T-helper 17 cell (primary cell): ENCODE measurements around the gene FRZB. TPM values are rescaled to one million over a fixed set of nuclear protein-coding genes. Genes with fewer than 3 reads are reported as not detected.

Experiments used
- ATAC-seq: fragments of 150-1000 bp; cut with Tn5 transposase; 2 replicates; pipeline ENCODE4 v1.10.0; 2021; ENCODE audit warnings: mild to moderate bottlenecking, moderate library complexity
- DNase-seq, 3 donors: peaks; one replicate each; pipeline versions ENCODE4 v3.0.0 to v3.0.0-alpha.2; 2020 to 2021
- H3K9me3 ChIP-seq: one replicate; pipeline ENCODE4 v1.7.0; 2013; ENCODE audit warnings: low read length, mild to moderate bottlenecking; ENCODE audit not compliant: control insufficient read depth, poor library complexity, severe bottlenecking
- H3K27ac Mint-ChIP-seq: one replicate; pipeline ENCODE4 v1.8.0; 2022; ENCODE audit warnings: mild to moderate bottlenecking, moderate library complexity, mixed read lengths
- H3K27me3 Mint-ChIP-seq: one replicate; pipeline ENCODE4 v1.8.0; 2022; ENCODE audit warnings: mixed read lengths
- H3K36me3 Mint-ChIP-seq: one replicate; pipeline ENCODE4 v1.8.0; 2022; ENCODE audit warnings: low read depth, mixed read lengths
- H3K4me1 Mint-ChIP-seq: one replicate; pipeline ENCODE4 v1.8.0; 2022; ENCODE audit warnings: mild to moderate bottlenecking, mixed read lengths
- H3K4me3 Mint-ChIP-seq: one replicate; pipeline ENCODE4 v1.8.0; 2022; ENCODE audit warnings: mild to moderate bottlenecking, moderate library complexity, mixed read lengths
- total RNA-seq, 4 donors: library from RNA in 2 of 4; stranded (reverse) in 2 of 4; gene quantifications; one replicate each; pipeline ENCODE4 v1.2.3 and lab custom pipeline; 2022 to 2026

Gene FRZB
- total RNA-seq, 2 donors from 2014 or later: not detected

DNA sequence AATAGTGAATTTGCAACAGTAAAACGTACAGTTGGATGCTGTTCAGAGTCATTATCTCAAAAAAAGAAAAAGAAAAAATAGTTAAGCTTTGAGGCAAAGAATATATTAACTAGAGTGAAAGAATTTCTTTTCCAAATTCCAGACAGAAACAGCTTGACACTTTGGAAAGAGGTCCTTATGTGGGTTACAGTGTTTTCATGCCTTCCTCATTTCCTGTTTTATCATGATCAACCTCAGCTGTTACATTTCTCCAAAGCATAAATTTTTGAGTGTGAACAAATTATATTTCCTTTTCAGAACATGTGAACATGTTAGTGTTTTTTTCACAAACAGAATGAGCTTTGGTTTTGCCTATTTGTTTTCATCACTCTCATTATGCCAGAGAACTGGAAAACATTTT lies 13.6 kb downstream of the FRZB start:
- no peaks in the 10 kb centered on the region for H3K9me3 ChIP-seq
- Mint-ChIP-seq H3K27me3 (peaks cover 23% of the 10 kb centered on the region), H3K4me3 (no peak overlapping the region), H3K36me3 (no peaks in the 10 kb centered on the region), H3K4me1 (no peaks in the 10 kb centered on the region), H3K27ac (no peak overlapping the region)
- no peak for ATAC-seq
- DNase-seq: no peak

DNA sequence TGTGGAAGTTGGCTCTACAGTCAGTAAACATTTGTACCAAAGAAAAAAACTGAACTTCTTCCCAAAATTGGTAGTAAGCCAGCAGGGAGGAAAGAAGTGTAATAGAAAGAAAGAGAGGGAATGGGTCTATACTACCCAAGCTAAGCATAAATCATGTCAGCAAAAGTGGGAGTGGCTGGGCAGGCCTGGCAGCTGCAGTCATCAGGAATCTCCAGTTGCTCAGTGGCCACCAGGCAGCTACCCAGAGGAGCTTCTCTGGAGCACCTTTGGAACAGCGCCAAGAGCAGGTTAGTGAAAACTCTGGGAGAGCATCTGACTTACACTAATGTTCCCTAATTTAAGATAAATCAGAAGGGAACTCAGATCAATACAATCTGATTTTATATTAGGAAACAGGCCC lies 14.3 kb downstream of the FRZB start:
- no peak overlapping the region for H3K27ac Mint-ChIP-seq
- no peak for DNase-seq
- H3K4me3 Mint-ChIP-seq: no peak overlapping the region
- no peaks in the 10 kb centered on the region for H3K36me3 Mint-ChIP-seq
- no peaks in the 10 kb centered on the region for H3K4me1 Mint-ChIP-seq
- no peaks in the 10 kb centered on the region for H3K9me3 ChIP-seq
- ATAC-seq: no peak
- H3K27me3 Mint-ChIP-seq: peaks cover 28% of the 10 kb centered on the region

DNA sequence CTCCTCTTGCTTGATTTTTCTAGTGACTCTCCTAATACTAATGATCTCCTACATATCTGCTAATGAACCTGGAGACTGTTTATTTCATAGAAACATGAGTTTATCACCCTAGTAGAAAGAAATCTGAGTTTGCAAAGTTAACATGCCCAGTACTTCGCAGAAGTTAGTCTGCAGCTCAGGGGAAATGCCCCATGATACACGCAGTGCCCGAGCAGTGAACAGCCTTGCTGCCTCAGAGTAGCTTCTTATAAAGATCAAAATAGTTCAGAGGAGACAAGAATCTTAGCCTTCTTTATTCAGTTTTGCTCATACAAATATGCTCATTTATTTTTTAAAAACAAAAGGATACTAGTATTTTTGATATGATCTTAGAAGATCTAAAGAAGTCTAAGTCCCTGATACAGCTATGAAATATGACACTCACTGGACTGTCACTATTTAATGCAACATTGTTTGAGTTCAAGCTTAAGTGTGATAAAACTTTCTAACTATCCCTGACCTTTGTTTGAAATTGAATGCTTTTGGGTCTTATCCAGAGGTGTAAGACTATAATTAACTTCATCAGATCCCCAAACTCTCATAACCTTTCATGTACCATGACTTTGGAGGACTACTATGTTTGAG lies 20.5 kb downstream of the FRZB start:
- Mint-ChIP-seq H3K4me3 (no peak overlapping the region), H3K27ac (no peak overlapping the region), H3K27me3 (peaks cover 55% of the 10 kb centered on the region), H3K4me1 (peaks cover 2% of the 10 kb centered on the region), H3K36me3 (no peaks in the 10 kb centered on the region)
- H3K9me3 ChIP-seq: no peaks in the 10 kb centered on the region
- DNase-seq (no peak), ATAC-seq (no peak)

DNA sequence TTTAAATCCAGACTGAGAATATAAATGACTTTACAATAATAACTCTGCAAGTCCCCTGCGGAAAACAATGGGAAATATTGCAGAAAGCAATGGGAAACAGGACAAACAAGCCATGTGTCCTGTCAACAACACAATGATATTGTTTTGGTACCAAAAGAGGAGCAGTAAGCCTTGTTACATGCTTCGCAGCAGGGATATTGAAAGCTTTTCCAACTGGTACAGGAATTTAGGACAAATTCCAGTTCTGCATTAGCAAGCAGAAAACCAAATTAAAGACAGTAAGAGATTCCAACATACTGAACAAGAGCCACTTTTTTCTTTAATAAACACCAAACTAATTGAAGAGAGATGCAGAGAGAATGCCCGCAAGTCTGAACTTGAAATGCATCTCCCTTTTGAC lies 30.0 kb downstream of the FRZB start:
- no peaks in the 10 kb centered on the region for H3K9me3 ChIP-seq
- no peak for ATAC-seq
- peaks cover 47% of the 10 kb centered on the region for H3K27me3 Mint-ChIP-seq
- H3K4me3 Mint-ChIP-seq: no peak overlapping the region
- H3K4me1 Mint-ChIP-seq: no peaks in the 10 kb centered on the region
- no peaks in the 10 kb centered on the region for H3K36me3 Mint-ChIP-seq
- no peak for DNase-seq
- H3K27ac Mint-ChIP-seq: no peak overlapping the region

DNA sequence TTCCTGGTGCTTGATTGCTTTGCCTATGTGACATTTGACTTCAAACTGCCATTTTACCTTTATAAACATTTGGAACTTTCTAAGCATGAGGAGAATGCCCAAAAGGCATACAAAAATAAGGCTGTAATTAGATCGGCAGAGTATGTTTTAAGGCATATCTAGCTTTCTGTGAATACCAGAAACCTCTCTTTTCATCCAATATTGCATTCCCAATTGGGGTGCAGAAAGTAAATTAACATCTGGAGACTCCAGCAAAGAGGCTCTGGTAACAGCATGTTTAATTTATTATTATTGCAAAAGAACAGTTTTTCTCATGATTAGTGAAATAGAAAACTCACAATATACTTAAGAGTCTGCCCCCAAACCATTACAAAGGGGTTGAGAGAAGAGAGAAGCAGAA lies 32.1 kb downstream of the FRZB start:
- no peak for ATAC-seq
- H3K9me3 ChIP-seq: no peaks in the 10 kb centered on the region
- Mint-ChIP-seq H3K4me3 (no peak overlapping the region), H3K4me1 (no peaks in the 10 kb centered on the region), H3K36me3 (no peaks in the 10 kb centered on the region), H3K27me3 (peaks cover 40% of the 10 kb centered on the region), H3K27ac (no peak overlapping the region)
- DNase-seq: no peak

DNA sequence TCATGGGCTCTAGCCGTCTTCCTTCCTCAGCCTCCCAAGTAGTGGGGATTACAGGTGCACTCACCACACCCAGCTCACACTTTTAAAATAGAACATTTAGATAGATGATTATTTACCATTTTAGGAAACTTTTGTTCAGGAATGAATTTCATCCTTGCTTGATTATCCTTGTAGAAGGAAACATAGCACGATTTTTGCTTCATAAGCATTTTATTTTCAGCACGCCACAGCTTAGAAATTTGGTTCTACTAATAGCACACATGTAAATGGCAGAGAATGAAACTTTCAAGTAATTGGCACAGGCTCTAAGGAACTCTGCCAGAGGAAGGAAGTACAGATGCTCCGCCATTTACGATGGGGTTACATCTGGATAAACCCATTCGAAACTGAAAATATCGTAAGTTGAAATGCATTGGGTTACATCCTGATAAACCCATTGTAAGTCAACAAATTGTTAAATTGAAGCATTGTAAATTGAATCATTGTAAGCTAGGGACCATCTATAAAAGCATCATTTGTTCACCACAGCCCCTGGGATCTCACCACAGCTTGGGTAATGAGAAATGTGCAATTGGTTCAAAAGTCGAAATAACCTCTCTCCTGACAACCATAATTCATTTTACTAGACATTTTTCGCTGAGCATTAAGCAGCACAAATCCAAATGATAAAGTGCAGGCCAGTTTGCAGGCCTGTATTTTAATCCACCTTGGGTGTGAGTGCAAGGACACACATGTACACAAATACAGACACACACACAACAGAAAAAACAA lies 33.2 kb downstream of the FRZB start:
- H3K27me3 Mint-ChIP-seq: peaks cover 38% of the 10 kb centered on the region
- H3K4me3 Mint-ChIP-seq: no peak overlapping the region
- DNase-seq (no peak), ATAC-seq (no peak)
- H3K4me1 Mint-ChIP-seq: no peaks in the 10 kb centered on the region
- H3K36me3 Mint-ChIP-seq: no peaks in the 10 kb centered on the region
- H3K9me3 ChIP-seq: no peaks in the 10 kb centered on the region
- H3K27ac Mint-ChIP-seq: no peak overlapping the region

DNA sequence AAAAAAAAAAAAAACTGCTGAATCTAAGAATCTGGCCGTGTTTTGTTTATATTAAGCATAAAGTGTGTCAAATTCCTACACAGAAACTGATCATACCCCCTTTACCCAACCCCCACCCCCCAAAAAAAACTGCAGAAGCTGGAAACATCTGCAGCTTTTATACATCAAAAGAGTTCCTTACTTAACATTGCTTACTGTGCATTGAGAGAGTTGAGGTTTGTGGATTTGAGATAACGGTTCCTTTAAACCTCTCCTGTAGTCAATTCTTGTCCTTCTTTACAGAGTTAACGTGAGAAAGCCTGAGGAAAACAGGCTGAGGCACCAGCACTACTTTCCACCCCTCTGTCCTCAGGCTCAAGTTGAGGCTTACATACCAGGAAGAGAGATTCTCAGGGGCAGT lies 34.5 kb downstream of the FRZB start:
- Mint-ChIP-seq H3K4me3 (no peak overlapping the region), H3K36me3 (no peaks in the 10 kb centered on the region), H3K27ac (no peak overlapping the region), H3K27me3 (peaks cover 34% of the 10 kb centered on the region), H3K4me1 (no peaks in the 10 kb centered on the region)
- H3K9me3 ChIP-seq: no peaks in the 10 kb centered on the region
- DNase-seq (no peak), ATAC-seq (no peak)

DNA sequence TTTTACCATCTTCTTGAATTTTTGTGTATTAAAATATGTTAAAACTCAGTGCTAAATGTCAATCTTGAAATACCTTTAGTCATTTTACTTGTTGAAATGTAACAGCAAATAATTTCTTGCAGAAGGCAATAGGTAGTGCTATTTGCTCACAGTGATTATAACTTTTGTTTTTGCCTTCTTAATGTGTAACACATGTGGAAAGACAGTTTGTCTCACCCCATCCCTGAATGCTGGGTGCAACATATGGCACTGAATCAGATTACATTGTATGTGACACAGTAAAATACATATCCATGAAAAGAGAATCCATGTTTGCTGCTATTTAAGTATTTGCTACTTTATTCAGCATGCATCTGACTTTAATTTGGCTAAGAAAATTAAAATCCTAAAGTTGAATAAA lies 35.3 kb downstream of the FRZB start:
- no peaks in the 10 kb centered on the region for H3K9me3 ChIP-seq
- no peak overlapping the region for H3K4me3 Mint-ChIP-seq
- DNase-seq: no peak
- H3K36me3 Mint-ChIP-seq: no peaks in the 10 kb centered on the region
- no peaks in the 10 kb centered on the region for H3K4me1 Mint-ChIP-seq
- no peak for ATAC-seq
- H3K27ac Mint-ChIP-seq: no peak overlapping the region
- peaks cover 34% of the 10 kb centered on the region for H3K27me3 Mint-ChIP-seq

DNA sequence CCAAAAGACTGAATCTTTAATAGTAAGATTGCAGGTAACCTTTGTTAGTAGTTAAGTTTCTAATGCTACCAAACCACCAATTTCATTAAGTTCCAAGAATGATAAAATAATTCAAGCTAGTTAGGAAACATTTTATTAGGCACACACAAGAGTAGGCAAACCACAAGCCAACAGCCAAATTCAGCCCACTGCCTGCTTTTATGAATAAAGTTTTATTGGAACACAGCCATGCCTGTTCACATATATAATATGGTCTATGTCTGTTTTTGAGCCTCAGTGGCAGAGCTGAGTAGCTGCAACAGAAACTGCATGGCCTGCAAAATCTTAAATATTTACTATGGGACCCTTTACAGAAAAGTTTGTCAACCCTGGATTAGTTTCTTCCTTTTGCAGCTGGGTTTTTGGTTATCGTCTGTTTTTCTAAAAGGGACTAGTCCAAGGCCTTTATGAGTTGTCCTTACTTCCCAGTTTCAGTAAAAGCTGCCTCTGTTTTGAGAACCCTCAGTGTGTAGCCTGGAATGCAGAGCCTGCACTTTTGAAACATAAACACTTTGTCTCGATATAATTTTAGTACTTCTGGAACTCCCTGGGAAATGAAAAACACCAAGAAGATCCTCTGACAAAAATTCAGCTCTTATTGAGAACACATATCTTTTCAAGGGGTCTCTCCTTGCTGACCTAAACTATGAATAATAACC lies 39.1 kb downstream of the FRZB start:
- ATAC-seq: no peak
- Mint-ChIP-seq H3K27me3 (peaks cover 47% of the 10 kb centered on the region), H3K27ac (no peak overlapping the region), H3K4me1 (no peaks in the 10 kb centered on the region), H3K4me3 (no peak overlapping the region), H3K36me3 (peaks cover 7% of the 10 kb centered on the region)
- H3K9me3 ChIP-seq: no peaks in the 10 kb centered on the region
- DNase-seq: no peak

DNA sequence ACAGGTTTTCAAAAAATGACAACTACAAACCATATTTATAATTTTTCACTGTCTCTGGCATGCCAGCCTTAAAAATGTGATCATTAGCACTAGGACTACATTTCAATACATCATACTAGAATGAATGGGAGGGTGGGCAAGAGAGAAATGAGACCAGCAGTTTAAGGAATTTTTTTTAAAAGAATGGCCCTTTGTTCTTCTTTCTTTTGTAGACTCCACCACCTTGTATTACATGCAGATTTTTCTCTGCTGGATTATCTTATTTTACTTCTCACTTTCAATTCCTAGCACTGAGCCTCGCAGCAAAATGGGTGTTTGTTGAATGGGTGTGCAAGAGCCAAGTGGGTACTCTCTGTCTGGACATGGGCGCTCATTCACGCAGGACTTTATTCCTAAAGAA lies 39.9 kb downstream of the FRZB start:
- ATAC-seq (no peak), DNase-seq (no peak)
- Mint-ChIP-seq H3K4me1 (no peaks in the 10 kb centered on the region), H3K27me3 (peaks cover 43% of the 10 kb centered on the region), H3K27ac (no peak overlapping the region), H3K36me3 (peaks cover 7% of the 10 kb centered on the region), H3K4me3 (no peak overlapping the region)
- no peaks in the 10 kb centered on the region for H3K9me3 ChIP-seq

DNA sequence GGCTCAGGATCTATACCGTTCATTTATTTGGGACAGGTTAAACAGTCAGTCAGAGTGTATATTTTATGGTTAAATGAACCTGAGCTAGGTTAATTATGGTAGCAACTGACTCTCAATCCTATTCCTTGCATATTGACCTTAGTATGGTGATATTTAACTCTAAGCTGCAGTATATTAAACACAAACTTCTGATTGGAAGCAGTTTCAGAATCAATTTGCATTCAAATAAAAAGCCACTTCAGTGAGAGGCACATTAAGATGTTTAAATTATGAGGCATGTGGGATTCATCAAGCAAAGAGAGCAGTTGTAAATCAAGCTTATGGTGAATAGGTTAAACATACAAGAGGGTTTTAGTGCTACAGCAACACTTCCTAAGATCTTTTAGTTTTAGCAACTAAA lies 40.4 kb downstream of the FRZB start:
- DNase-seq (no peak), ATAC-seq (no peak)
- H3K36me3 Mint-ChIP-seq: peaks cover 7% of the 10 kb centered on the region
- H3K4me3 Mint-ChIP-seq: no peak overlapping the region
- H3K27ac Mint-ChIP-seq: no peak overlapping the region
- peaks cover 43% of the 10 kb centered on the region for H3K27me3 Mint-ChIP-seq
- no peaks in the 10 kb centered on the region for H3K9me3 ChIP-seq
- no peaks in the 10 kb centered on the region for H3K4me1 Mint-ChIP-seq

DNA sequence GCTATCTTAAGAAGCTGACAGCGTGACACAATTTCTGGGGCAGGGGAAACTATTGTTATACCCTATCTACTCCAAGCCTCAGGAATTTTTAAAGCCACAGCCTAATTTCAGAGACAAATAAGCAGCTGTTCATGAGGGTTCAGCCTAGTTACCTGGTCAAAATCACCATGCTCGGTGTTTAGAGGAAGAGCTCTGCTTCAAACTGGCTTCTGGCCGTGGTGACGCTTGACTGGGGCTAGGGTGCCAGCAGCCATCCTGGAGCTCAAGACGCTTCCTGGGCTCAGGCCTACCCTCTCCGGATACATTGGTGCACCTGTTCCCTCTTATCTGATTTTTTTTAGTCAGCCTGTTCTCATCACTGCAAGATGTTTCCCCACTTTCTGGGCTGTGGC lies 41.7 kb downstream of the FRZB start:
- Mint-ChIP-seq H3K4me3 (no peak overlapping the region), H3K27ac (no peak overlapping the region), H3K36me3 (peaks cover 7% of the 10 kb centered on the region), H3K4me1 (no peaks in the 10 kb centered on the region), H3K27me3 (peaks cover 39% of the 10 kb centered on the region)
- no peak for ATAC-seq
- DNase-seq: no peak
- no peaks in the 10 kb centered on the region for H3K9me3 ChIP-seq

DNA sequence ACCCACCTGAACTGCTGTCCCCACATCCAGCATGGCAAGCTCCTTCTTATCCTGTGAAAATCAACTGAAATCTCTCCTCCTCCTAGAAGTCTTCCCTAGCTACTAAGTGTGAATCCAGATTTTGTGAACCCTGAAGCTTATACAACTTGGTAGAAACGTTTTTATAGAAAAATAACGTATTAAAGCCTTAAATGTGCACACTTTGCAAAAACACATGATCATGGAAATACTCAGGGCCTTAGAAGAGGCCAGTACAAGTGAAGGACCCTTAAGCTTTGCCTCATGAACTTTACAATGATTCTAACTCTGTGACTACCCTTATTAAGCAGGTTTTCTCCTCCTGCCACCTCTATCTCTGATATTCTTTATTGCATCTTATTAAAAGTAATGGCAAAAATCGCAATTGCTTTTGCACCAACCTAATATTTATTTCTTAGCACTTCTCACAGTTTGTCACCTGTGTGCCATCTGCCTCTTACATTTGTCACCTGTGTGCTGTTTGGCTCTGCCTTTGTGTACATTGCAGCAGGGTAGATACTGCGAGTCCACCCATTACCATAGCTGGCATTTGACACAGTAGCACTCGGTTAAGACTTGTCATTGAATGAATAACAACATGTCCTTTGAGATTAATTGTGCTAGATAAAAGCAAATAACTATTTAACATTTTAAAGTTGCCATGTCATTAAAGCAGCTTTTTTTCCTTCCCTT lies 42.2 kb downstream of the FRZB start:
- DNase-seq: no peak

More for the DNA sequence above, 42.2 kb downstream of the FRZB start:
- no peak overlapping the region for H3K4me3 Mint-ChIP-seq
- no peak overlapping the region for H3K27ac Mint-ChIP-seq
- ATAC-seq: no peak
- H3K9me3 ChIP-seq: no peaks in the 10 kb centered on the region
- no peaks in the 10 kb centered on the region for H3K4me1 Mint-ChIP-seq
- H3K36me3 Mint-ChIP-seq: peaks cover 7% of the 10 kb centered on the region
- H3K27me3 Mint-ChIP-seq: peaks cover 34% of the 10 kb centered on the region
